ENCODE data around the gene GADL1. TPM values are rescaled to one million over a fixed set of nuclear protein-coding genes. Genes with fewer than 3 reads are reported as not detected.

The GADL1 gene
- polyA plus RNA-seq, 3 donors, result not detected

- Histone ChIP-seq H3K4me1 (ENCODE audit: control insufficient read depth in 1 of 2, insufficient read depth in 2 of 2, low read length in 2 of 2) (peaks cover 17 to 24% of the 10 kb centered on the region in 2 donors), H3K27ac (ENCODE audit: low read depth in 1 of 2, low read length in 2 of 2) (peak overlapping the region in 1 of 2 donors; percentile 62), H3K4me3 (replicated peaks in 1 of 3; ENCODE audit: low read depth in 2 of 3, low read length in 3 of 3) (no peak overlapping the region), H3K9me3 (replicated peaks in 1 of 2; ENCODE audit: control insufficient read depth in 1 of 2, insufficient read depth in 1 of 2, low read length in 2 of 2) (no peaks in the 10 kb centered on the region), H3K4me2 (replicated peaks; ENCODE audit: extremely low read depth, low read length, poor library complexity, severe bottlenecking) (no peak overlapping the region), H3K27me3 (ENCODE audit: control insufficient read depth in 2 of 2, insufficient read depth in 2 of 2, low read length in 2 of 2) (no peaks in the 10 kb centered on the region), H3K9ac (ENCODE audit: insufficient read depth, low read length, poor library complexity, severe bottlenecking) (no peak overlapping the region), H3K79me2 (ENCODE audit: insufficient read depth, low read length) (peaks cover 73% of the 10 kb centered on the region), H3K36me3 (replicated peaks in 1 of 2; ENCODE audit: control insufficient read depth in 1 of 2, insufficient read depth in 2 of 2, low read length in 2 of 2) (peaks cover 51 to 91% of the 10 kb centered on the region in 2 donors), H4K20me1 (ENCODE audit: insufficient read depth, low read length) (peaks cover 99% of the 10 kb centered on the region), H2AFZ (ENCODE audit: insufficient read depth, low read depth, low read length, poor library complexity, severe bottlenecking) (no peak overlapping the region)
- WGBS (ENCODE audit: insufficient coverage), result 97% methylated on average over 12 of the region's 18 CpGs
- H3K27ac Mint-ChIP-seq, result peak overlapping the region; percentile 18 to 78 (median 51)
- peaks cover 0 to 1% (median 0%) of the 10 kb centered on the region in 3 donors for H3K27me3 Mint-ChIP-seq (ENCODE audit: low read depth in 3 of 3)
- no peak for TF ChIP-seq CTCF (IDR thresholded peaks at IDR 0.05)
- intact Hi-C loops (cut with micrococcal nuclease), result no loop called here
- H3K4me1 Mint-ChIP-seq, result peaks cover 31% of the 10 kb centered on the region
- H3K9me3 Mint-ChIP-seq, result peaks cover 0 to 2% (median 0%) of the 10 kb centered on the region in 7 donors
- no peak for DNase-seq
- H3K36me3 Mint-ChIP-seq, result peaks cover 87 to 91% of the 10 kb centered on the region in 2 donors
- no peak overlapping the region for H3K4me3 Mint-ChIP-seq
Measured at GRCh38 chr3:30680789-30681648, 213.4 kb downstream of the GADL1 start.

- H3K79me2 ChIP-seq (ENCODE audit: insufficient read depth, low read length), result peaks cover 72% of the 10 kb centered on the region
- peak overlapping the region in 2 of 7 donors; percentile 21 to 50 for H3K27ac Mint-ChIP-seq
- peaks cover 58 to 91% of the 10 kb centered on the region in 2 donors for H3K36me3 ChIP-seq (replicated peaks in 1 of 2; ENCODE audit: control insufficient read depth in 1 of 2, insufficient read depth in 2 of 2, low read length in 2 of 2)
Measured at GRCh38 chr3:30679045-30679444, 215.4 kb downstream of the GADL1 start.

More at GRCh38 chr3:30679045-30679444, 215.4 kb downstream of the GADL1 start:
- H3K4me1 ChIP-seq (ENCODE audit: control insufficient read depth in 1 of 2, insufficient read depth in 2 of 2, low read length in 2 of 2), result peaks cover 25 to 32% of the 10 kb centered on the region in 2 donors
- H3K4me3 ChIP-seq (replicated peaks in 1 of 3; ENCODE audit: low read depth in 2 of 3, low read length in 3 of 3), result no peak overlapping the region
- H3K4me2 ChIP-seq (replicated peaks; ENCODE audit: extremely low read depth, low read length, poor library complexity, severe bottlenecking), result no peak overlapping the region
- DNase-seq, result no peak
- Mint-ChIP-seq H3K27me3 (ENCODE audit: low read depth in 3 of 3) (peaks cover 0 to 1% (median 0%) of the 10 kb centered on the region in 3 donors), H3K4me3 (no peak overlapping the region), H3K9me3 (peaks cover 0 to 2% (median 0%) of the 10 kb centered on the region in 7 donors), H3K4me1 (peaks cover 42% of the 10 kb centered on the region), H3K36me3 (peaks cover 89 to 93% of the 10 kb centered on the region in 2 donors)
- no peaks in the 10 kb centered on the region for H3K27me3 ChIP-seq (ENCODE audit: control insufficient read depth in 2 of 2, insufficient read depth in 2 of 2, low read length in 2 of 2)
- H2AFZ ChIP-seq (ENCODE audit: insufficient read depth, low read depth, low read length, poor library complexity, severe bottlenecking), result no peak overlapping the region
- H3K27ac ChIP-seq (ENCODE audit: low read depth in 1 of 2, low read length in 2 of 2), result peak overlapping the region in 1 of 2 donors; percentile 9
- H4K20me1 ChIP-seq (ENCODE audit: insufficient read depth, low read length), result peaks cover 99% of the 10 kb centered on the region
- no peak overlapping the region for H3K9ac ChIP-seq (ENCODE audit: insufficient read depth, low read length, poor library complexity, severe bottlenecking)
- no peaks in the 10 kb centered on the region for H3K9me3 ChIP-seq (replicated peaks in 1 of 2; ENCODE audit: control insufficient read depth in 1 of 2, insufficient read depth in 1 of 2, low read length in 2 of 2)
- intact Hi-C loops (cut with micrococcal nuclease), result no loop called here
- no peak for TF ChIP-seq CTCF (IDR thresholded peaks at IDR 0.05)

Data from CD14-positive monocyte (primary cell).